Osteocyte (in vitro differentiated cells): ENCODE measurements around the gene SYAP1. TPM values are rescaled to one million over a fixed set of nuclear protein-coding genes. Genes with fewer than 3 reads are reported as not detected.

Experiments
- DNase-seq: peaks from one replicate; pipeline ENCODE4 v3.0.0; 2021; ENCODE audit warnings: mixed read lengths; ENCODE audit not compliant: unreplicated experiment; ENCODE audit errors: extremely low spot score
- H3K27ac Mint-ChIP-seq: one replicate; pipeline ENCODE4 v1.8.0; 2021; ENCODE audit warnings: mild to moderate bottlenecking, mixed read lengths; ENCODE audit not compliant: unreplicated experiment
- H3K27me3 Mint-ChIP-seq: one replicate; pipeline ENCODE4 v1.8.0; 2021; ENCODE audit warnings: mixed read lengths; ENCODE audit not compliant: unreplicated experiment
- H3K36me3 Mint-ChIP-seq: one replicate; pipeline ENCODE4 v1.8.0; 2021; ENCODE audit warnings: mixed read lengths; ENCODE audit not compliant: unreplicated experiment
- H3K4me1 Mint-ChIP-seq: one replicate; pipeline ENCODE4 v1.8.0; 2021; ENCODE audit warnings: mixed read lengths; ENCODE audit not compliant: unreplicated experiment
- H3K4me3 Mint-ChIP-seq: one replicate; pipeline ENCODE4 v1.8.0; 2021; ENCODE audit warnings: mild to moderate bottlenecking, moderate library complexity, mixed read lengths; ENCODE audit not compliant: unreplicated experiment
- H3K9me3 Mint-ChIP-seq: one replicate; pipeline ENCODE4 v1.8.0; 2021; ENCODE audit warnings: mixed read lengths; ENCODE audit not compliant: unreplicated experiment
- long read RNA-seq: library from polyadenylated mRNA; unstranded; transcript quantifications from one replicate; pipeline ENCODE4 v2.0.0, GENCODE V29; 2021
- total RNA-seq: library from RNA; stranded (reverse); gene quantifications from 2 replicates; pipeline ENCODE4 v1.2.1, GENCODE V29; 2021
- TF ChIP-seq, protein P1 (sequence below): fragments of 200-600 bp; sonication (generic); IDR thresholded peaks from 2 replicates; pipeline ENCODE4 v1.5.0; 2021; ENCODE audit warnings: antibody characterized with exemption, mild to moderate bottlenecking, moderate library complexity

SYAP1 gene, protein sequence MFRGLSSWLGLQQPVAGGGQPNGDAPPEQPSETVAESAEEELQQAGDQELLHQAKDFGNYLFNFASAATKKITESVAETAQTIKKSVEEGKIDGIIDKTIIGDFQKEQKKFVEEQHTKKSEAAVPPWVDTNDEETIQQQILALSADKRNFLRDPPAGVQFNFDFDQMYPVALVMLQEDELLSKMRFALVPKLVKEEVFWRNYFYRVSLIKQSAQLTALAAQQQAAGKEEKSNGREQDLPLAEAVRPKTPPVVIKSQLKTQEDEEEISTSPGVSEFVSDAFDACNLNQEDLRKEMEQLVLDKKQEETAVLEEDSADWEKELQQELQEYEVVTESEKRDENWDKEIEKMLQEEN
- total RNA-seq: 47.8 and 51.8 TPM in 2 replicates
- long read RNA-seq, full-length matches to known transcripts: 274 of 296 reads
- long read RNA-seq, partial matches to known transcripts: 7 of 296 reads
- long read RNA-seq, other reads (novel, unspliced or antisense): 15 of 296 reads

GRCh38 chrX:16719334-16720084 is at the start of gene SYAP1:
SYAP1 (plus strand) TSS chrX:16719612; CDS start chrX:16719725, 113 bp downstream.
- H3K27ac Mint-ChIP-seq: peak within 1 kb of the TSS; percentile 100
- peak; percentile 99 for DNase-seq
- H3K27me3 Mint-ChIP-seq: no peaks in the 10 kb centered on the region
- TF ChIP-seq, protein P1, sequence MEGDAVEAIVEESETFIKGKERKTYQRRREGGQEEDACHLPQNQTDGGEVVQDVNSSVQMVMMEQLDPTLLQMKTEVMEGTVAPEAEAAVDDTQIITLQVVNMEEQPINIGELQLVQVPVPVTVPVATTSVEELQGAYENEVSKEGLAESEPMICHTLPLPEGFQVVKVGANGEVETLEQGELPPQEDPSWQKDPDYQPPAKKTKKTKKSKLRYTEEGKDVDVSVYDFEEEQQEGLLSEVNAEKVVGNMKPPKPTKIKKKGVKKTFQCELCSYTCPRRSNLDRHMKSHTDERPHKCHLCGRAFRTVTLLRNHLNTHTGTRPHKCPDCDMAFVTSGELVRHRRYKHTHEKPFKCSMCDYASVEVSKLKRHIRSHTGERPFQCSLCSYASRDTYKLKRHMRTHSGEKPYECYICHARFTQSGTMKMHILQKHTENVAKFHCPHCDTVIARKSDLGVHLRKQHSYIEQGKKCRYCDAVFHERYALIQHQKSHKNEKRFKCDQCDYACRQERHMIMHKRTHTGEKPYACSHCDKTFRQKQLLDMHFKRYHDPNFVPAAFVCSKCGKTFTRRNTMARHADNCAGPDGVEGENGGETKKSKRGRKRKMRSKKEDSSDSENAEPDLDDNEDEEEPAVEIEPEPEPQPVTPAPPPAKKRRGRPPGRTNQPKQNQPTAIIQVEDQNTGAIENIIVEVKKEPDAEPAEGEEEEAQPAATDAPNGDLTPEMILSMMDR: no peak
- H3K4me1 Mint-ChIP-seq: peaks cover 34% of the 10 kb centered on the region
- no peaks in the 10 kb centered on the region for H3K9me3 Mint-ChIP-seq
- H3K36me3 Mint-ChIP-seq: no peaks in the 10 kb centered on the region
- H3K4me3 Mint-ChIP-seq: peak within 1 kb of the TSS; percentile 96

- Mint-ChIP-seq H3K9me3 (no peaks in the 10 kb centered on the region), H3K4me3 (no peak overlapping the region), H3K27me3 (no peaks in the 10 kb centered on the region), H3K36me3 (peaks cover 25% of the 10 kb centered on the region), H3K27ac (peak overlapping the region; percentile 64), H3K4me1 (peaks cover 27% of the 10 kb centered on the region)
- TF ChIP-seq, protein P1: peak; percentile 72
- DNase-seq: peak; percentile 1
Measured at GRCh38 chrX:16671005-16671404, 48.4 kb upstream of the SYAP1 start.

DNA sequence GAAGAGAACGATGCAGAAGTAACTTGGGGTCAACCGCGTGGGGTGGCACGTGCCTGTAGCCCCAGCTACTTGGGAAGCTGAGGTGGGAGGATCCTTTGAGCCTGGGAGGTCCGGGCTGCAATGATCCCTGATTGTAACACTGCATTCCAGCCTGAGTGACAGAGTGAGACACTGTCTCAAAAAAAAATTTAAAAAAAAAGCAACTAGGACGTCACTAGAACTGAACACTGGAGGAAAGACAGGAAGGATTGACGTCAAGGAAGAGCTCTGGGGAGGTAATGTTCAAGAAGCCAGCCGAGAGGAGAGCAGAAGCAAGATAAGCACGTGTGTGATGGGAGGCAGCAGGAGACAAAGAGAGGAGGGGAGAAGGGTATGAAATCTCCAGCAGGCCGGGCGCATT is 40.7 kb upstream of the SYAP1 start:
- Mint-ChIP-seq H3K27me3 (no peaks in the 10 kb centered on the region), H3K4me3 (no peak overlapping the region), H3K9me3 (no peaks in the 10 kb centered on the region), H3K27ac (no peak overlapping the region), H3K4me1 (no peaks in the 10 kb centered on the region), H3K36me3 (peaks cover 43% of the 10 kb centered on the region)
- TF ChIP-seq, protein P1: no peak
- DNase-seq: no peak

DNA sequence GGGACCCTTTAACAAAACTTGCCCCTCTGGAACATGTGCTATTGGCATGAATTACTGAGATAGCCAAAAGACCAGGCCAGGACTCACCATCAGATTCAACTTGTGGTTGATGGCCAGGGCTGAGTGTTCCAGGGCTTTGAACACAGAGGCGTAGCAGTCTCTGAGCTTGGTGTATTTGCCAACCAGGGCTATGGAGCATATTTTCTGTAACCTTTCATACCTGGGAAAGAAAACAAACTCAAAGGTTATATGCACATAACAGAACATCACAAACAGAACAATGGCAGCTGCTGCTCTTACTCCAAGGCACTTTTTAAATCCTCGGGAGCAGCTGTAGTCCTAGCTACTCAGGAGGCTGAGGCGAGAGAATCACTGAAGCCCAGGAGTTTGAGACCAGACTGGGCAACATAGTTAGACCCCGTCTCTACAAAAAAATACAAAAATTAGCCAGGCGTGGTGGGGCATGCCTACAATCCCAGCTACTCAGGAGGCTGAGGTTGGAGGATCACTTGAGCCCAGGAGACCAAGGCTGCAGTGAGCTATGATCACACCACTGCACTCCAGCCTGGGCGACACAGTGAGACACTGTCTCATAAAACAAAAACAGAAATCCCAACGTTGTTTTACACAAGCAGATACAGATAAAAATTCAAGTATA is 36.3 kb upstream of the SYAP1 start:
- H3K4me3 Mint-ChIP-seq: no peak overlapping the region
- H3K27me3 Mint-ChIP-seq: no peaks in the 10 kb centered on the region
- peaks cover 11% of the 10 kb centered on the region for H3K4me1 Mint-ChIP-seq
- DNase-seq: no peak
- peaks cover 44% of the 10 kb centered on the region for H3K36me3 Mint-ChIP-seq
- TF ChIP-seq, protein P1: no peak
- no peaks in the 10 kb centered on the region for H3K9me3 Mint-ChIP-seq
- no peak overlapping the region for H3K27ac Mint-ChIP-seq
